ENCODE data around the gene CELF2. TPM values are rescaled to one million over a fixed set of nuclear protein-coding genes. Genes with fewer than 3 reads are reported as not detected.

CELF2 gene
- polyA plus RNA-seq, 2 donors: 2.2 to 4.0 TPM

DNA sequence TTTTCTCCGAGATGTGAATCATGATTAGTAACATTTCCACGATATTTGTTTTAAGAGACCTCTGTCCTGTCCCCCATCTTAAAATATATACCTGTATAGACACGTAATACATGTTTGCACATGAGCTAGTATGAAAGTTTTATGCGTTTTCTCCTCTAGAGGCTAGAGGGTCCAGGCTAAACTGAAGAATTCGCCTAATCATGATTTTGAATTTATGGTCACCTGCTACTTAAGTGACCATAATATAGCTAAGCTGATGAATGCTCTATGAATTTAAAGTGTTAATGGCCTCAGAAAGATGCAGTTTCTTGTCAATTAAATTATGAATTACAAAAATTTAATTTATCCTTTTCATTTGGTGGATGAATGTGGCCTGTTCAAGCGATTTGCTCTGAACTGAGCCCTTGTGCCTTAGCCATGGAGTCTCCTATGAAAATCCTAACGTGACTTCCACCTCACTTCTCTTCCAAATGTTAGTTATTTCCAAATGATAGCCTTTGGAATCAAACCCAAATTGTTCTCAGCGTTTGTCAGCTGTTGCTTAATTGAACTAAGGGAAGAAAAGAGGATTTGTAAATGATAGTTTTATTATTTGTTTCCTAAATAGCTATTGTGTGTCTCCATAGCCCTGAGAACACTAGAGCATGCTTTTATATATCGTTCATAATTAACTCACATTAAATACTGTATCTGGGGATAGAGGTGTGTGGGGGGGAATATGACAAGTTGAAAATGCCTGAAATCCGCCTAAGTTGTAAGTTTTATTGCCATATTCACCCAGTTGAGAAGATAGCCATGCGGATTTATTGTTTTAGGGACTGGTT lies 2.3 kb downstream of the CELF2 start:
- Histone ChIP-seq H3K9me3 (ENCODE audit: control insufficient read depth in 2 of 2, insufficient read depth in 1 of 2, low read depth in 1 of 2, low read length in 1 of 2) (no peaks in the 10 kb centered on the region), H3K4me1 (ENCODE audit: control insufficient read depth in 2 of 2, insufficient read depth in 2 of 2, low read length in 1 of 2) (no peaks in the 10 kb centered on the region), H3K27ac (ENCODE audit: low read depth in 2 of 2, low read length in 1 of 2) (no peak overlapping the region), H3K27me3 (ENCODE audit: control insufficient read depth in 1 of 2, insufficient read depth in 2 of 2, low read length in 2 of 2) (peaks cover 0 to 3% of the 10 kb centered on the region in 2 donors), H3K4me3 (ENCODE audit: low read depth in 1 of 2, low read length in 2 of 2) (no peak overlapping the region), H3K36me3 (ENCODE audit: control insufficient read depth in 2 of 2, insufficient read depth in 2 of 2, low read length in 1 of 2) (no peaks in the 10 kb centered on the region)
- 80 to 84% methylated on average over 11 of the region's 11 CpGs for WGBS, 2 donors

DNA sequence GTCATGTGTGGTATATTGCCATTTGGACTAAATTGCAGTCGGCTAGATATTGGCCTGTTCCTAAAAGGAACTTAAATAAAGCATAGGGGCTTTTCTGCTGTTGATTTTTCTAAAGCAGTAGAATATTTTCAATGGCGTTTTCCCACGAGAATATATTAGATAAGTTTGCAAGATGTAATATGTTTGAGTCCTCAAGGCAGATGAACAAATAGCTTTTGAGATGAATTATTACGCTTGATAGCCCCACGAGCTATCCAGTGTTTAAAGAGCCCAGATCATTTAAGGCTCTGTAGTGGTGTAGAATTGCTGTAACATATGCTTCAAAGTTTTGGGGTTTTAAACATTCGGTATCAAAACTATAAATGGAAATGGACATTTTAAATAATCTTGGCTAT lies 2.9 kb downstream of the CELF2 start:
- Histone ChIP-seq H3K36me3 (ENCODE audit: control insufficient read depth in 2 of 2, insufficient read depth in 2 of 2, low read length in 1 of 2) (no peaks in the 10 kb centered on the region), H3K4me3 (ENCODE audit: low read depth in 1 of 2, low read length in 2 of 2) (no peak overlapping the region), H3K27me3 (ENCODE audit: control insufficient read depth in 1 of 2, insufficient read depth in 2 of 2, low read length in 2 of 2) (peaks cover 0 to 3% of the 10 kb centered on the region in 2 donors), H3K27ac (ENCODE audit: low read depth in 2 of 2, low read length in 1 of 2) (no peak overlapping the region), H3K9me3 (ENCODE audit: control insufficient read depth in 2 of 2, insufficient read depth in 1 of 2, low read depth in 1 of 2, low read length in 1 of 2) (no peaks in the 10 kb centered on the region), H3K4me1 (ENCODE audit: control insufficient read depth in 2 of 2, insufficient read depth in 2 of 2, low read length in 1 of 2) (no peaks in the 10 kb centered on the region)
- WGBS, 2 donors: 85 to 87% methylated on average over 6 of the region's 6 CpGs

DNA sequence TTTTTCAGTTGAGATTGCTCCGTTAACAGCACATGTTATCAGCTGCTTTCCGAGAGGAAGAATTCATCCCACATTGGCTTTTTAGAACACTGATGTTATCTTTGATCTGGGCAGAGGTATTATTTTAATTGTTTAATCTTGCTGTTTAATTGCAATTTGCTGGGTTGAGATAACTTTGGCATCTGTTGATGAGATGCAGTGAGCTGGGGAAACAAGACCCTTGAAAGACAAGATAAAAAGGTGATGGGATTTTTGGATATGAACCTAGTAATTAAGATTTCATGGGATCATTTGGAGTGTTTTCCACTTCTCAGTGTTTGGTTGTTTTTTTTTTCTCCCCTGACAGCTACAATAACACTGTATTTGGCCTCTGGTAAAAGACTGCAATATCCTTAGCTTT lies 4.5 kb downstream of the CELF2 start:
- Histone ChIP-seq H3K9me3 (ENCODE audit: control insufficient read depth in 2 of 2, insufficient read depth in 1 of 2, low read depth in 1 of 2, low read length in 1 of 2) (no peaks in the 10 kb centered on the region), H3K27me3 (ENCODE audit: control insufficient read depth in 1 of 2, insufficient read depth in 2 of 2, low read length in 2 of 2) (peaks cover 0 to 3% of the 10 kb centered on the region in 2 donors), H3K36me3 (ENCODE audit: control insufficient read depth in 2 of 2, insufficient read depth in 2 of 2, low read length in 1 of 2) (no peaks in the 10 kb centered on the region), H3K27ac (ENCODE audit: low read depth in 2 of 2, low read length in 1 of 2) (no peak overlapping the region), H3K4me1 (ENCODE audit: control insufficient read depth in 2 of 2, insufficient read depth in 2 of 2, low read length in 1 of 2) (no peaks in the 10 kb centered on the region), H3K4me3 (ENCODE audit: low read depth in 1 of 2, low read length in 2 of 2) (no peak overlapping the region)
- 72 to 81% methylated on average over 2 of the region's 2 CpGs for WGBS, 2 donors

DNA sequence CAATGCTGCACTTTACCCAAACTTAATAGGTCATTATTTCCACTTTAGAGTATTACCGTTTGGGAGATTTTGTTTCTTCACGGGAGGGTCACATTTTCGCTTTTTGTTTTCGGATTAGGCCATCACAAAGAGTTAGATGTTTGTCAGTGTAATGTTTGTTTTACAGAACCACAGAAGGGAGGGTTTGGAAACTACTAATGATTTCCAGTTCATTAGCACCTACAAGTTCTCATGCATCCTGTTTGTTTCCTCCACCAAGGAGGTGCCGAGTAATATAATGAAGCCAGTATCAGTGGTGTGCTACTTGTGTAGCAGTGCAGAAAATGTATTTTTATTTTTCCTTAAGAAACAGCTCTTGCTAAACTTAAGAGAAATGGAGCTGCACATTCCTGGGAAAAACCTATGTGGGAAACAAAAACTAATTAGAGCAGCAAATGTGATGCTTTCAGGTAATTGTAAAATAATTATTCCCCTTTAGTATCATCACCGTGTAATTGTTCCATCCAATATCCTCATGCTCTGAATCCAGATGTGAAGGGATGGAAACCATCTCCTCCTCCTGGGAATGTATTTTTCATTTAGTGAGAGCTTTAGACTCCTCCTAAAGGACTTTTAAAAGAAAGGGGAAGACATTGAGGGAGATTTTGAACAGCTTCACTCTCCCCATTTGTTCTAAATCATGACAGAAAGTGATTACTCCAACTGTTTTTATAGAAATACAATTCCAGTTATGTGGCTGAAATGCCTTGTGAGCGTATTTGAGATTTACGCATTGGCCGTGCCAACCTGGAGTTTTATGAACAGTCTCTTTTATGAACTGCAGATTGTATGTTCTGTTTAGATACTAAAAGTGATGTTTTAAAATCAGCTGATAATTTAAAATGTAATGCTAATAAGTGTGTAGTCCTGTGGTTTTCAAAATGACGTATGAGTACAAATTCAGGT lies 5.6 kb downstream of the CELF2 start:
- Histone ChIP-seq H3K27me3 (ENCODE audit: control insufficient read depth in 1 of 2, insufficient read depth in 2 of 2, low read length in 2 of 2) (no peaks in the 10 kb centered on the region), H3K36me3 (ENCODE audit: control insufficient read depth in 2 of 2, insufficient read depth in 2 of 2, low read length in 1 of 2) (no peaks in the 10 kb centered on the region), H3K27ac (ENCODE audit: low read depth in 2 of 2, low read length in 1 of 2) (no peak overlapping the region), H3K4me1 (ENCODE audit: control insufficient read depth in 2 of 2, insufficient read depth in 2 of 2, low read length in 1 of 2) (no peaks in the 10 kb centered on the region), H3K4me3 (ENCODE audit: low read depth in 1 of 2, low read length in 2 of 2) (no peak overlapping the region), H3K9me3 (ENCODE audit: control insufficient read depth in 2 of 2, insufficient read depth in 1 of 2, low read depth in 1 of 2, low read length in 1 of 2) (no peaks in the 10 kb centered on the region)
- WGBS, 2 donors: 81 to 87% methylated on average over 10 of the region's 10 CpGs

- Histone ChIP-seq H3K4me3 (ENCODE audit: low read depth in 1 of 2, low read length in 2 of 2) (no peak overlapping the region), H3K4me1 (ENCODE audit: control insufficient read depth in 2 of 2, insufficient read depth in 2 of 2, low read length in 1 of 2) (no peaks in the 10 kb centered on the region), H3K36me3 (ENCODE audit: control insufficient read depth in 2 of 2, insufficient read depth in 2 of 2, low read length in 1 of 2) (no peaks in the 10 kb centered on the region), H3K9me3 (ENCODE audit: control insufficient read depth in 2 of 2, insufficient read depth in 1 of 2, low read depth in 1 of 2, low read length in 1 of 2) (no peaks in the 10 kb centered on the region), H3K27ac (ENCODE audit: low read depth in 2 of 2, low read length in 1 of 2) (no peak overlapping the region), H3K27me3 (ENCODE audit: control insufficient read depth in 1 of 2, insufficient read depth in 2 of 2, low read length in 2 of 2) (no peaks in the 10 kb centered on the region)
- 88 to 93% methylated on average over 1 of the region's 1 CpG for WGBS, 2 donors
Measured at GRCh38 chr10:11024596-11024995, 6.9 kb downstream of the CELF2 start.

DNA sequence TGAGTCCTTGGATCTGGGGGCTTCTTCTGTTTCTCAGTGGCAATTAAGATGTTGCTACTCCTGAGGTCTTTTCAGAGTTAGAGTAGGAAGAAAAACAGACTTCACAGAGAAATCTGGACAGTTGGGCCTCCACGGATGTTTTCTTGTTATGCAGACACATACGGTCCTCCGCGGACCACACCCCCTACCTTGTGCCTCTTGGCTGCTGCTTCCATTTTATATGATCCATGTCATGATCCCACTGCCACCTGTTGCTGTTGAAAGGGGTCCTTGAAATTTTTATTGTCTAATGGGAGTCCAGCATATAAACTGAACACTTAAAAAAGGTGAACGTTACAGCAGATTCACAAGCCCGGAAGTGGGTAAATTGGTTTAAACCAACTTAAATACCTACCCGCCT lies 8.3 kb downstream of the CELF2 start:
- WGBS, 2 donors: 81 to 82% methylated on average over 7 of the region's 7 CpGs
- H3K4me1 ChIP-seq (ENCODE audit: control insufficient read depth in 2 of 2, insufficient read depth in 2 of 2, low read length in 1 of 2): no peaks in the 10 kb centered on the region
- H3K4me3 ChIP-seq (ENCODE audit: low read depth in 1 of 2, low read length in 2 of 2): no peak overlapping the region
- H3K9me3 ChIP-seq (ENCODE audit: control insufficient read depth in 2 of 2, insufficient read depth in 1 of 2, low read depth in 1 of 2, low read length in 1 of 2): no peaks in the 10 kb centered on the region
- H3K27me3 ChIP-seq (ENCODE audit: control insufficient read depth in 1 of 2, insufficient read depth in 2 of 2, low read length in 2 of 2): no peaks in the 10 kb centered on the region
- H3K27ac ChIP-seq (ENCODE audit: low read depth in 2 of 2, low read length in 1 of 2): no peak overlapping the region
- H3K36me3 ChIP-seq (ENCODE audit: control insufficient read depth in 2 of 2, insufficient read depth in 2 of 2, low read length in 1 of 2): no peaks in the 10 kb centered on the region

DNA sequence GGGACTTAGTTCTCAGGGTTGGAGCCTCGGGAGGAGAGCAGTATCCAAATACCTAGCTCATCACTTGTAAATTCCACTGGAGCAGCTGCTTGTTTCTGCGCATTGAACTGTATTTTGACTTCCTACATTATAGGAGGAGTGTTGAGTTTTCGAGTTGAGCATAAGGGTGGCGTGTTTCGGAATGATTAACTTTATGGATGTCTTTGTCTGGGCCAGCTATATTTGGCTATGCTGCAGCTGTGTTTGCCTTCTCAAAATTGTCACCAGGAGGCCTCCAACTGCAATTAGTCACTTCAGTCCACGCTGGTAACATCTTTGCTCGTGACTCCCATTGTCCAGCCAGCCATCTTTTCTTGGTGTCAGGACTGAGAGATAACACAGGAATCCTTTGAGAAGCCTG lies 9.1 kb downstream of the CELF2 start:
- Histone ChIP-seq H3K27ac (ENCODE audit: low read depth in 2 of 2, low read length in 1 of 2) (no peak overlapping the region), H3K4me3 (ENCODE audit: low read depth in 1 of 2, low read length in 2 of 2) (no peak overlapping the region), H3K9me3 (ENCODE audit: control insufficient read depth in 2 of 2, insufficient read depth in 1 of 2, low read depth in 1 of 2, low read length in 1 of 2) (no peaks in the 10 kb centered on the region), H3K36me3 (ENCODE audit: control insufficient read depth in 2 of 2, insufficient read depth in 2 of 2, low read length in 1 of 2) (no peaks in the 10 kb centered on the region), H3K27me3 (ENCODE audit: control insufficient read depth in 1 of 2, insufficient read depth in 2 of 2, low read length in 2 of 2) (no peaks in the 10 kb centered on the region), H3K4me1 (ENCODE audit: control insufficient read depth in 2 of 2, insufficient read depth in 2 of 2, low read length in 1 of 2) (no peaks in the 10 kb centered on the region)
- 83 to 87% methylated on average over 7 of the region's 7 CpGs for WGBS, 2 donors

DNA sequence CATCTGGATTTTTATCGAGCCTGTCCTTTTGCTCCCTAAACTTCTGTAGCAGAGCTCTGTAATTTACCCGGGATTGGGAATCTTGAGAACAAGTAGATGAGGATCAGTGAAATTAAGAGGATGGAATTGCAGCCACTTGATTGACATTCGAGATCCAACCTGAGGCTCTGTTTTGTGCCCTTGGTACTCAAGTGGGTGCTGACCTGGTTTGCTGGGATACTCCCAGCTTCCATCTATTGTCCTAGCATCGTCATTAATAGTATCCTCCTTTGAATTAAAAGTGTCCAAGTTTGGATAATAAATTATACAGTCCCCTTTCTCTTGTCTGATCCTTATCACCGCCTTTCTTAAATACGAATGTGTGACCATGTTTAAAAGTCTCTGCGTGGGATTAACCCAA lies 17.1 kb downstream of the CELF2 start:
- Histone ChIP-seq H3K4me3 (ENCODE audit: low read depth in 1 of 2, low read length in 2 of 2) (no peak overlapping the region), H3K27ac (ENCODE audit: low read depth in 2 of 2, low read length in 1 of 2) (no peak overlapping the region), H3K9me3 (ENCODE audit: control insufficient read depth in 2 of 2, insufficient read depth in 1 of 2, low read depth in 1 of 2, low read length in 1 of 2) (no peaks in the 10 kb centered on the region), H3K27me3 (ENCODE audit: control insufficient read depth in 1 of 2, insufficient read depth in 2 of 2, low read length in 2 of 2) (no peaks in the 10 kb centered on the region), H3K4me1 (ENCODE audit: control insufficient read depth in 2 of 2, insufficient read depth in 2 of 2, low read length in 1 of 2) (no peaks in the 10 kb centered on the region), H3K36me3 (ENCODE audit: control insufficient read depth in 2 of 2, insufficient read depth in 2 of 2, low read length in 1 of 2) (no peaks in the 10 kb centered on the region)
- 80 to 86% methylated on average over 7 of the region's 7 CpGs for WGBS, 2 donors

DNA sequence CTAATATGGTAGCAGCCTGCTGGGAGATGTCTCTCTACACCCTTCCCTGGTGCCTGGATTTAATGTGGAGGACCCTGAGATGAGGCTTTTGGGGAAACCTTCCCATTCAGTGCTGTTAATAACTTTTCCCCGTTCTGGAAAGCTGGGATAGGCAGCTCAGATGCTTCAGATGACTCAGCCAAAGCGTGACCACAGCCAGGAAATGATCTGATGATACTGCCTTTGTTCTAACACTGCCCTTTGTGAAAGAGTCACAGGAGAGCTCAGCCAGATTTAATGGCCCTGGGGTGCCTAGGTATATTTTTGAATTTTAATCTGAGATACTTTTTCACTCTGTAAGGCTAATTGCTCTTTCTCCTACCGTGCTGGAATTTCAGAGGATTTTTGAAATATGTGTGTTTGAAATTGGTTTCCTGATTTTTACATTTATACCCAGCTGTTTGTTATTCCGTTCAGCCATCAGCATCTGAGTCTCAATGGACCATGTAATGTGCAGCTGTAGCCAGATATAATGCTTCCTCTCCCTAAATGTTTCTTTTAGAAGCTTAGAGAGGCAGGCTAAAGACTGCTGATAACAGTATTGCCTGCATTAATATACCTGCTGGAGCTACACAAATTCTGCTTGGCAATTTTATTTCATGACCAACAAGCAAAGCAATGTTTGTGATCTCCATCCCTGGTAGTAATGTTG lies 17.8 kb downstream of the CELF2 start:
- Histone ChIP-seq H3K4me3 (ENCODE audit: low read depth in 1 of 2, low read length in 2 of 2) (no peak overlapping the region), H3K4me1 (ENCODE audit: control insufficient read depth in 2 of 2, insufficient read depth in 2 of 2, low read length in 1 of 2) (no peaks in the 10 kb centered on the region), H3K36me3 (ENCODE audit: control insufficient read depth in 2 of 2, insufficient read depth in 2 of 2, low read length in 1 of 2) (no peaks in the 10 kb centered on the region), H3K27me3 (ENCODE audit: control insufficient read depth in 1 of 2, insufficient read depth in 2 of 2, low read length in 2 of 2) (no peaks in the 10 kb centered on the region), H3K27ac (ENCODE audit: low read depth in 2 of 2, low read length in 1 of 2) (no peak overlapping the region), H3K9me3 (ENCODE audit: control insufficient read depth in 2 of 2, insufficient read depth in 1 of 2, low read depth in 1 of 2, low read length in 1 of 2) (no peaks in the 10 kb centered on the region)
- WGBS, 2 donors: 34 to 35% methylated on average over 4 of the region's 4 CpGs
